Hepatocyte (in vitro differentiated cells): ENCODE results near the gene LRP1B. TPM values are rescaled to one million over a fixed set of nuclear protein-coding genes. Genes with fewer than 3 reads are reported as not detected.

Experiments
- DNase-seq: peaks from one replicate; pipeline ENCODE4 v3.0.0-alpha.2; 2016; ENCODE audit warnings: low spot score
- H2AFZ ChIP-seq: fragments of 200-600 bp; sonication (generic); 2 replicates; pipeline ENCODE4 v1.6.0; 2016; ENCODE audit warnings: antibody characterized with exemption, mild to moderate bottlenecking
- H3K27ac ChIP-seq: fragments of 200-600 bp; sonication (generic); 2 replicates; pipeline ENCODE4 v1.5.1; 2016; ENCODE audit warnings: mild to moderate bottlenecking
- H3K27me3 ChIP-seq: fragments of 200-600 bp; sonication (generic); 2 replicates; pipeline ENCODE4 v1.6.1; 2016
- H3K36me3 ChIP-seq: fragments of 200-600 bp; sonication (generic); replicated peaks from 2 replicates; pipeline ENCODE4 v1.5.1; 2016; ENCODE audit warnings: low read depth; ENCODE audit not compliant: insufficient read depth
- H3K4me1 ChIP-seq: fragments of 200-600 bp; sonication (generic); 2 replicates; pipeline ENCODE4 v1.5.1; 2016; ENCODE audit warnings: mild to moderate bottlenecking, moderate library complexity; ENCODE audit not compliant: insufficient read depth
- H3K4me2 ChIP-seq: fragments of 200-600 bp; sonication (generic); 2 replicates; pipeline ENCODE4 v1.6.0; 2016
- H3K4me3 ChIP-seq: fragments of 200-600 bp; sonication (generic); 2 replicates; pipeline ENCODE4 v1.5.1; 2016; ENCODE audit warnings: mild to moderate bottlenecking
- H3K79me2 ChIP-seq: fragments of 200-600 bp; sonication (generic); 2 replicates; pipeline ENCODE4 v1.6.0; 2017; ENCODE audit warnings: mild to moderate bottlenecking
- H3K9me2 ChIP-seq: fragments of 200-600 bp; sonication (generic); replicated peaks from 2 replicates; pipeline ENCODE4 v1.6.0; 2017; ENCODE audit warnings: mild to moderate bottlenecking; ENCODE audit not compliant: insufficient read depth
- H3K9me3 ChIP-seq: fragments of 200-600 bp; sonication (generic); 2 replicates; pipeline ENCODE4 v1.5.1; 2016; ENCODE audit warnings: low read depth, mild to moderate bottlenecking
- H4K20me1 ChIP-seq: fragments of 200-600 bp; sonication (generic); 2 replicates; pipeline ENCODE4 v1.6.0; 2016; ENCODE audit warnings: mild to moderate bottlenecking; ENCODE audit not compliant: insufficient read depth, poor library complexity, severe bottlenecking
- CTCF ChIP-seq: fragments of 200-600 bp; sonication (generic); IDR thresholded peaks from 2 replicates; pipeline ENCODE4 v1.5.1; 2016; ENCODE audit warnings: antibody characterized with exemption, mild to moderate bottlenecking; ENCODE audit not compliant: poor library complexity
- EZH2 ChIP-seq: fragments of 200-600 bp; sonication (generic); IDR thresholded peaks from 2 replicates; pipeline ENCODE4 v1.6.1; 2016; ENCODE audit warnings: antibody characterized with exemption, mild to moderate bottlenecking, borderline replicate concordance
- EZH2phosphoT487 ChIP-seq: fragments of 200-600 bp; sonication (generic); IDR thresholded peaks from one replicate; pipeline ENCODE4 v1.6.1; 2018; ENCODE audit warnings: antibody characterized with exemption, mild to moderate bottlenecking, low read depth, moderate library complexity; ENCODE audit not compliant: unreplicated experiment, severe bottlenecking
- WGBS: methylation state at CpG from one replicate; pipeline ENCODE4 v1.1.6; 2016; ENCODE audit warnings: low lambda C conversion rate; ENCODE audit errors: missing lambda C conversion rate; 5-methylcytosine and 5-hydroxymethylcytosine counted together
- polyA plus RNA-seq: library from polyadenylated mRNA; unstranded; fragments of >200 nt; fragmentation: Nextera tagmentation; extraction: Ambion mirVana; gene quantifications from 2 replicates; pipeline ENCODE4 v1.2.1, GENCODE V29; 2016
- total RNA-seq: library from RNA; depleted of rRNA; stranded (reverse); fragments of >200 nt; gene quantifications from 2 replicates; pipeline ENCODE4 v1.2.3, GENCODE V29; 2014

LRP1B gene
- total and polyA plus RNA-seq, 2 experiments from 2014 or later, result 0.65 to 2.0 TPM

GRCh38 chr2:142130111-142131009, 456 bp downstream of the LRP1B start:
- H3K36me3 ChIP-seq, result no peaks in the 10 kb centered on the region
- H3K4me1 ChIP-seq, result no peaks in the 10 kb centered on the region
- H3K9me3 ChIP-seq, result no peaks in the 10 kb centered on the region
- H2AFZ ChIP-seq, result peak overlapping the region; percentile 97
- H3K9me2 ChIP-seq, result no peaks in the 10 kb centered on the region
- H3K79me2 ChIP-seq, result no peaks in the 10 kb centered on the region
- peak overlapping the region; percentile 7 for H3K27ac ChIP-seq
- peak overlapping the region; percentile 77 for H3K4me3 ChIP-seq
- no peaks in the 10 kb centered on the region for H4K20me1 ChIP-seq
- peak overlapping the region; percentile 97 for H3K4me2 ChIP-seq
- peak; percentile 82 for DNase-seq
- peaks cover 33% of the 10 kb centered on the region for H3K27me3 ChIP-seq
- no peak for TF ChIP-seq CTCF
- no peak for TF ChIP-seq EZH2
- TF ChIP-seq EZH2phosphoT487, result no peak
- WGBS, result under 1% methylated on average over 68 of the region's 68 CpGs

- Histone ChIP-seq H3K36me3 (no peaks in the 10 kb centered on the region), H3K4me1 (no peaks in the 10 kb centered on the region), H3K27me3 (peaks cover 33% of the 10 kb centered on the region), H3K9me2 (no peaks in the 10 kb centered on the region), H3K9me3 (no peaks in the 10 kb centered on the region), H3K4me3 (no peak overlapping the region), H4K20me1 (no peaks in the 10 kb centered on the region), H2AFZ (no peak overlapping the region), H3K79me2 (no peaks in the 10 kb centered on the region), H3K27ac (no peak overlapping the region), H3K4me2 (no peak overlapping the region)
- DNase-seq, result no peak
- WGBS, result 85% methylated on average over 5 of the region's 5 CpGs
- TF ChIP-seq EZH2, result no peak
- TF ChIP-seq EZH2phosphoT487, result no peak
- no peak for TF ChIP-seq CTCF
These were observed 2.7 kb downstream of the LRP1B start for GRCh38 chr2:142128105-142128504.

GRCh38 chr2:142127248-142127647, 3.6 kb downstream of the LRP1B start:
- H3K79me2 ChIP-seq, result no peaks in the 10 kb centered on the region
- H3K36me3 ChIP-seq, result no peaks in the 10 kb centered on the region
- no peaks in the 10 kb centered on the region for H3K9me3 ChIP-seq
- no peak overlapping the region for H3K4me3 ChIP-seq
- DNase-seq, result no peak
- H3K27ac ChIP-seq, result no peak overlapping the region
- H3K9me2 ChIP-seq, result no peaks in the 10 kb centered on the region
- no peak overlapping the region for H2AFZ ChIP-seq
- H3K27me3 ChIP-seq, result peaks cover 29% of the 10 kb centered on the region
- H3K4me1 ChIP-seq, result no peaks in the 10 kb centered on the region
- H4K20me1 ChIP-seq, result no peaks in the 10 kb centered on the region
- H3K4me2 ChIP-seq, result no peak overlapping the region
- TF ChIP-seq EZH2phosphoT487 (no peak), CTCF (no peak), EZH2 (no peak)

GRCh38 chr2:142124706-142125105, 6.1 kb downstream of the LRP1B start:
- no peaks in the 10 kb centered on the region for H3K9me2 ChIP-seq
- no peak for DNase-seq
- no peak overlapping the region for H2AFZ ChIP-seq
- no peak overlapping the region for H3K4me2 ChIP-seq
- no peaks in the 10 kb centered on the region for H3K36me3 ChIP-seq
- H3K4me1 ChIP-seq, result no peaks in the 10 kb centered on the region
- H3K4me3 ChIP-seq, result no peak overlapping the region
- H3K27ac ChIP-seq, result no peak overlapping the region
- H3K27me3 ChIP-seq, result peaks cover 26% of the 10 kb centered on the region
- H3K79me2 ChIP-seq, result no peaks in the 10 kb centered on the region
- H3K9me3 ChIP-seq, result no peaks in the 10 kb centered on the region
- no peaks in the 10 kb centered on the region for H4K20me1 ChIP-seq
- TF ChIP-seq EZH2phosphoT487 (no peak), EZH2 (no peak), CTCF (no peak)
